Upper lobe of left lung (tissue), 6 donors: ENCODE measurements around the gene AMFR. TPM values are rescaled to one million over a fixed set of nuclear protein-coding genes. Genes with fewer than 3 reads are reported as not detected.
A peak's percentile ranks its signal among the peaks of the same experiment; 100 is the strongest.

Experiments used
- ATAC-seq, 2 donors: fragments of 200-7000 bp; cut with Tn5 transposase; one replicate each; pipeline ENCODE4 v1.9.1; 2022; ENCODE audit warnings: mild to moderate bottlenecking in 2 of 2, moderate library complexity in 2 of 2; ENCODE audit not compliant: low FRiP score in 2 of 2
- DNase-seq, 2 donors: peaks; one replicate each; pipeline ENCODE4 v3.0.0-alpha.2; 2019 to 2020
- H3K27ac ChIP-seq, 4 donors: fragments of 200-600 bp; sonication (generic); one replicate each; pipeline ENCODE4 v1.5.1; 2016 to 2019
- H3K27me3 ChIP-seq, 4 donors: fragments of 200-600 bp; sonication (generic); one replicate each; pipeline ENCODE4 v1.5.1; 2017 to 2019
- H3K36me3 ChIP-seq, 4 donors: fragments of 200-600 bp; sonication (generic); one replicate each; pipeline ENCODE4 v1.5.1; 2016 to 2019
- H3K4me1 ChIP-seq, 4 donors: fragments of 200-600 bp; sonication (generic); one replicate each; pipeline ENCODE4 v1.5.1; 2018 to 2019
- H3K4me3 ChIP-seq, 4 donors: fragments of 200-600 bp; sonication (generic); one replicate each; pipeline ENCODE4 v1.5.1; 2017 to 2019; ENCODE audit warnings: mild to moderate bottlenecking in 2 of 4, moderate library complexity in 1 of 4
- H3K9me3 ChIP-seq, 4 donors: fragments of 200-600 bp; sonication (generic); one replicate each; pipeline ENCODE4 v1.5.1; 2018 to 2019
- CTCF ChIP-seq, 6 experiments: fragments of 450-650 bp in 4 of 6; fragments of 200-600 bp in 2 of 6; sonication (generic) in 2 of 6; IDR thresholded peaks; one replicate each; pipeline ENCODE4 v1.5.1; 2016 to 2019; ENCODE audit warnings: antibody characterized with exemption in 6 of 6
- EP300 ChIP-seq, 4 donors: sonication (generic); formaldehyde crosslinking; IDR thresholded peaks; one replicate each; pipeline ENCODE4 v1.5.1; 2017; ENCODE audit warnings: antibody characterized with exemption in 4 of 4, control low read depth in 2 of 4
- POLR2A ChIP-seq, 4 donors: fragments of 450-650 bp; IDR thresholded peaks; one replicate each; pipeline ENCODE4 v1.5.1; 2016 to 2017; ENCODE audit warnings: antibody characterized with exemption in 4 of 4, mild to moderate bottlenecking in 2 of 4
- POLR2AphosphoS5 ChIP-seq, 2 donors: sonication (generic); formaldehyde crosslinking; IDR thresholded peaks; one replicate each; pipeline ENCODE4 v1.5.1; 2017; ENCODE audit warnings: antibody characterized with exemption in 2 of 2
- WGBS, 2 donors: methylation state at CpG; one replicate each; pipeline ENCODE4 v1.1.5; 2017 to 2018; 5-methylcytosine and 5-hydroxymethylcytosine counted together
- total RNA-seq, 6 donors: library from RNA; depleted of rRNA in 4 of 6; stranded (reverse); fragments of >200 nt in 4 of 6; gene quantifications; one replicate each; pipeline versions ENCODE4 v1.1.0 to v1.2.1, GENCODE V29; 2016 to 2021
- donor health status: DM: no; HTN: no; CAD: no; lungs with moderate emphysema.
- donor health status: DM: no; HTN: yes; CAD: no; lungs with severe emphysema.

The AMFR gene
- total RNA-seq, 6 donors from 2014 or later = 67.1 to 344 (median 98.0) TPM

GRCh38 chr16:56354016-56354415, 71.3 kb downstream of the AMFR start:
- Histone ChIP-seq H3K36me3 (no peaks in the 10 kb centered on the region), H3K9me3 (no peaks in the 10 kb centered on the region), H3K27ac (no peak overlapping the region), H3K4me3 (no peak overlapping the region), H3K4me1 (peaks cover 5 to 13% (median 7%) of the 10 kb centered on the region in 4 donors), H3K27me3 (no peaks in the 10 kb centered on the region)
- DNase-seq (no peak), ATAC-seq (no peak)
- no peak for TF ChIP-seq POLR2A (IDR thresholded peaks at IDR 0.05)
- no peak for TF ChIP-seq POLR2AphosphoS5 (IDR thresholded peaks at IDR 0.05)
- TF ChIP-seq EP300 (IDR thresholded peaks at IDR 0.05) = no peak
- TF ChIP-seq CTCF (IDR thresholded peaks at IDR 0.05) = no peak
- WGBS, 2 donors = 95 to 96% methylated on average over 7 of the region's 7 CpGs

DNA sequence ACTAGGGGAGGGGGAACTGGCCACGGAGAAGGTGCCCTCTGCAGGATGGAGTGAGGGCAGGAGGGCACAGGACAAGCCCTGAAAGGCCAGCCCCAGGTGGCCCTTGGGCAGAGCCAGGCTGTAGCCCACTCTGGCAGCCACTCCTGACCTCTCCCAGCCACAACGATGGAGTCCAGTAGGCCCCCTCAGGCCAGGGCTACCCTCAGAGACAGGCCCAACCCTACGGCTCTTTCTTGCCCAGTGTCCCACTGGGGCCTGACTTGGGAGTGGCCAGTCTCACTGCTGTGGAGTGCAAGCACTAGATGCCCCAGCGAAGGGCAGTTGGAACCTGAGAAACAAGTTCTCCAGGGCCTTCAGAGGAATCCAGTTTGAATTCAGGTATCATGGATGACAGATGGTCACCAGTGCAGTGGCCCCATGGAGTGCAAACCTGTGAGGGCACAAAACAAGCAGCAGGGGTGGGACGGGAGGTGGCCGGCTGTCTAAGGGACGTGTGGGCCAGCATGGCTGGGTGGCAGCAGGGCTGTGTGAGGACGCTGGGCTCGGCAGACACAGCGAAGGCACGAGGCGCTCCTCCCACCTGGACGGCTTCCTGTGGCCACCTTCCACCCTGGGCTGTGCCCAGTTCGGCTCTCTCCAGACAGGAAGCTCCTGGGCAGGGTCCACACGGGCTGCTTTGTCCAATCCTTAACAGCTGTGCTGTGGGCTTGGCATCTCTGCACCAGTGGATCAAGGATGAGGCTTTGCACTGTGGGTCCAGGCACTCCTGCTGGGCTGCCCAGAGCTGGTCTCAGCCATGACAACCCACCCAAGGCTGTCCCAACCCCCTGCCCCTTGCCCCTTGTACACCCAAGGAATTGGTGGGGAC, 72.1 kb downstream of the AMFR start:
- no peak for TF ChIP-seq POLR2A (IDR thresholded peaks at IDR 0.05)
- TF ChIP-seq POLR2AphosphoS5 (IDR thresholded peaks at IDR 0.05) = no peak
- no peak for TF ChIP-seq CTCF (IDR thresholded peaks at IDR 0.05)
- TF ChIP-seq EP300 (IDR thresholded peaks at IDR 0.05) = no peak

GRCh38 chr16:56352351-56353053, 72.8 kb downstream of the AMFR start:
- ATAC-seq = no peak
- H3K4me1 ChIP-seq = peaks cover 5 to 13% (median 7%) of the 10 kb centered on the region in 4 donors
- DNase-seq = peak in 1 of 2 donors; percentile 18
- TF ChIP-seq EP300 (IDR thresholded peaks at IDR 0.05) (no peak), CTCF (IDR thresholded peaks at IDR 0.05) (no peak), POLR2A (IDR thresholded peaks at IDR 0.05) (no peak), POLR2AphosphoS5 (IDR thresholded peaks at IDR 0.05) (no peak)
- no peaks in the 10 kb centered on the region for H3K9me3 ChIP-seq
- 98% methylated on average over 4 of the region's 7 CpGs; no CpG with 5 or more reads in 1 of the 2 donors for WGBS, 2 donors
- H3K36me3 ChIP-seq = no peaks in the 10 kb centered on the region
- H3K27me3 ChIP-seq = no peaks in the 10 kb centered on the region
- H3K4me3 ChIP-seq = no peak overlapping the region
- H3K27ac ChIP-seq = no peak overlapping the region

More for the DNA sequence above, 72.1 kb downstream of the AMFR start:
- DNase-seq (peak; percentile 18 to 56), ATAC-seq (no peak)
- Histone ChIP-seq H3K9me3 (no peaks in the 10 kb centered on the region), H3K27me3 (no peaks in the 10 kb centered on the region), H3K36me3 (no peaks in the 10 kb centered on the region), H3K4me3 (no peak overlapping the region), H3K27ac (no peak overlapping the region), H3K4me1 (peaks cover 5 to 13% (median 7%) of the 10 kb centered on the region in 4 donors)
- 87 to 90% methylated on average over 2 to 15 of the region's 15 CpGs for WGBS, 2 donors

DNA sequence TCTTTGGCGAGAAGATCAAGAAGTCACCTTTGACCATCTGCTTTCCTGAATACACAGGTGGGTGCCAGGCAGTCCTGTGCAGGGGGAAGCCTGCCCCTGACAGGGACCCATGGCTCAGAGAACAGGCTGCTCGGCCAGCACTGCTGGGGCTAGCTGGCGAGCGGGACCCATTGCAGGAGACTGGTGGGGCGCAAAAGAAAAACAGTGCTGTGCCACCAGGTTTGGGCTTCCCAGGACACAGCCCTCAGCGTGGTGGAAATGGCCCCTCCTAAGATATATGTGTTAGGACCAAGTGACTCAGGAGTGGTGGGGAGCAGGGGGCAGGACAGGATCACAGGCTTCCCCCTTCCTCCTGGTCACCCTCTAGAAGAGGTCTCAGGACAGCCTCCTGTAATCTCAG, 73.9 kb downstream of the AMFR start:
- H3K36me3 ChIP-seq = no peaks in the 10 kb centered on the region
- H3K4me3 ChIP-seq = no peak overlapping the region
- no peaks in the 10 kb centered on the region for H3K27me3 ChIP-seq
- H3K27ac ChIP-seq = no peak overlapping the region
- DNase-seq = peak in 1 of 2 donors; percentile 33
- no peak for ATAC-seq
- TF ChIP-seq CTCF (IDR thresholded peaks at IDR 0.05) = no peak
- no peak for TF ChIP-seq POLR2AphosphoS5 (IDR thresholded peaks at IDR 0.05)
- no peak for TF ChIP-seq EP300 (IDR thresholded peaks at IDR 0.05)
- no peak for TF ChIP-seq POLR2A (IDR thresholded peaks at IDR 0.05)
- peaks cover 0 to 6% (median 5%) of the 10 kb centered on the region in 4 donors for H3K4me1 ChIP-seq
- WGBS, 2 donors = 92 to 98% methylated on average over 6 of the region's 6 CpGs
- H3K9me3 ChIP-seq = no peaks in the 10 kb centered on the region
